DOHH2 (cell line): ENCODE measurements around the gene RASA2.

Experiments
- H3F3A ChIP-seq: fragments of 200-600 bp; sonication (generic), shearing (Covaris generic); 2 replicates; pipeline ENCODE4 v1.6.0; 2016; ENCODE audit warnings: antibody characterized with exemption, mild to moderate bottlenecking; ENCODE audit not compliant: control insufficient read depth, insufficient read depth
- H3K27ac ChIP-seq: fragments of 200-600 bp; sonication (generic); 2 replicates; pipeline ENCODE4 v1.5.1; 2014; ENCODE audit warnings: low read depth, mild to moderate bottlenecking, low read length, moderate library complexity
- H3K27me3 ChIP-seq: fragments of 200-600 bp; sonication (generic); 2 replicates; pipeline ENCODE4 v1.6.1; 2014; ENCODE audit warnings: mild to moderate bottlenecking, low read length, mixed read lengths; ENCODE audit not compliant: control insufficient read depth
- H3K36me3 ChIP-seq: fragments of 200-600 bp; sonication (generic); 2 replicates; pipeline ENCODE4 v1.6.1; 2014; ENCODE audit warnings: mild to moderate bottlenecking, low read length, moderate library complexity, mixed read lengths; ENCODE audit not compliant: control insufficient read depth
- H3K4me1 ChIP-seq: fragments of 200-600 bp; sonication (generic); 2 replicates; pipeline ENCODE4 v1.6.1; 2014; ENCODE audit warnings: mild to moderate bottlenecking, low read length, mixed read lengths; ENCODE audit not compliant: control insufficient read depth
- H3K4me2 ChIP-seq: fragments of 200-600 bp; sonication (generic); 2 replicates; pipeline ENCODE4 v1.6.0; 2014; ENCODE audit warnings: mild to moderate bottlenecking, low read length, moderate library complexity
- H3K4me3 ChIP-seq: fragments of 200-600 bp; sonication (generic); 2 replicates; pipeline ENCODE4 v1.5.1; 2014; ENCODE audit warnings: mild to moderate bottlenecking, low read length, mixed read lengths
- H3K79me2 ChIP-seq: fragments of 200-600 bp; sonication (generic); 2 replicates; pipeline ENCODE4 v1.6.1; 2014; ENCODE audit warnings: mild to moderate bottlenecking, low read length, mixed read lengths; ENCODE audit not compliant: control insufficient read depth
- H3K9me2 ChIP-seq: fragments of 200-600 bp; sonication (generic); replicated peaks from 2 replicates; pipeline ENCODE4 v1.6.1; 2014; ENCODE audit warnings: mild to moderate bottlenecking, low read length, mixed read lengths; ENCODE audit not compliant: control insufficient read depth
- H3K9me3 ChIP-seq: fragments of 200-600 bp; sonication (generic); 2 replicates; pipeline ENCODE4 v1.6.1; 2014; ENCODE audit warnings: antibody characterized with exemption, low read length, mixed read lengths; ENCODE audit not compliant: control insufficient read depth, insufficient read depth
- H4K20me1 ChIP-seq: fragments of 200-600 bp; sonication (generic); 2 replicates; pipeline ENCODE4 v1.6.0; 2014; ENCODE audit warnings: low read depth, mild to moderate bottlenecking, antibody characterized with exemption, low read length, moderate library complexity; ENCODE audit not compliant: control insufficient read depth, insufficient read depth
- EZH2phosphoT487 ChIP-seq: fragments of 200-600 bp; sonication (generic); IDR thresholded peaks from 2 replicates; pipeline ENCODE4 v1.6.1; 2017; ENCODE audit warnings: borderline replicate concordance, mild to moderate bottlenecking, antibody characterized with exemption, low read length, moderate library complexity, mixed read lengths
- TF ChIP-seq, protein P1 (sequence below): fragments of 200-600 bp; sonication (generic); IDR thresholded peaks from one replicate; pipeline ENCODE4 v1.5.1; 2014; ENCODE audit warnings: antibody characterized with exemption, mild to moderate bottlenecking, low read depth, low read length; ENCODE audit not compliant: poor library complexity, severe bottlenecking

RASA2 gene

DNA sequence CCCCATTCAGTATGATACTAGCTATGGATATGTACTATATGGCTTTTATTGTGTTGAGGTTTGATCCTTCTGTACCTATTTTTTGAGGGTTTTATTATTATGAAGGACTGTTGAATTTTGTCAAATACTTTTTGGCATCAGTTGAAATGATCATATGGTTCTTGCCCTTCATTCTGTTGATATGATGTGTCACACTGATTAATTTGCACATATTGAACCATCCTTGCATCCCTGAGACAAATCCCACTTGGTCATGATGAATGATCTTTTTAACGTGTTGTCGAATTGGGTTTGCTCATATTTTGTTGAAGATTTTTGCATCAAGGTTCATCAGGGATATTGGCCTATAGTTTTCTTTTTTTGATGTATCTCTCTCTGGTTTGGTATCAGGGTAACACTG is 61.0 kb downstream of the RASA2 start:
- Histone ChIP-seq H3K4me1 (no peaks in the 10 kb centered on the region), H3K27ac (no peak overlapping the region), H4K20me1 (no peaks in the 10 kb centered on the region), H3K36me3 (peaks cover 66% of the 10 kb centered on the region), H3K79me2 (no peaks in the 10 kb centered on the region), H3K4me2 (no peak overlapping the region), H3K27me3 (no peaks in the 10 kb centered on the region), H3K9me3 (peaks cover 10% of the 10 kb centered on the region; the same call in 1 of the 2 replicates), H3K9me2 (no peaks in the 10 kb centered on the region), H3F3A (no peaks in the 10 kb centered on the region), H3K4me3 (no peak overlapping the region)
- TF ChIP-seq, protein P1, sequence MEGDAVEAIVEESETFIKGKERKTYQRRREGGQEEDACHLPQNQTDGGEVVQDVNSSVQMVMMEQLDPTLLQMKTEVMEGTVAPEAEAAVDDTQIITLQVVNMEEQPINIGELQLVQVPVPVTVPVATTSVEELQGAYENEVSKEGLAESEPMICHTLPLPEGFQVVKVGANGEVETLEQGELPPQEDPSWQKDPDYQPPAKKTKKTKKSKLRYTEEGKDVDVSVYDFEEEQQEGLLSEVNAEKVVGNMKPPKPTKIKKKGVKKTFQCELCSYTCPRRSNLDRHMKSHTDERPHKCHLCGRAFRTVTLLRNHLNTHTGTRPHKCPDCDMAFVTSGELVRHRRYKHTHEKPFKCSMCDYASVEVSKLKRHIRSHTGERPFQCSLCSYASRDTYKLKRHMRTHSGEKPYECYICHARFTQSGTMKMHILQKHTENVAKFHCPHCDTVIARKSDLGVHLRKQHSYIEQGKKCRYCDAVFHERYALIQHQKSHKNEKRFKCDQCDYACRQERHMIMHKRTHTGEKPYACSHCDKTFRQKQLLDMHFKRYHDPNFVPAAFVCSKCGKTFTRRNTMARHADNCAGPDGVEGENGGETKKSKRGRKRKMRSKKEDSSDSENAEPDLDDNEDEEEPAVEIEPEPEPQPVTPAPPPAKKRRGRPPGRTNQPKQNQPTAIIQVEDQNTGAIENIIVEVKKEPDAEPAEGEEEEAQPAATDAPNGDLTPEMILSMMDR = no peak
- TF ChIP-seq EZH2phosphoT487 = no peak

DNA sequence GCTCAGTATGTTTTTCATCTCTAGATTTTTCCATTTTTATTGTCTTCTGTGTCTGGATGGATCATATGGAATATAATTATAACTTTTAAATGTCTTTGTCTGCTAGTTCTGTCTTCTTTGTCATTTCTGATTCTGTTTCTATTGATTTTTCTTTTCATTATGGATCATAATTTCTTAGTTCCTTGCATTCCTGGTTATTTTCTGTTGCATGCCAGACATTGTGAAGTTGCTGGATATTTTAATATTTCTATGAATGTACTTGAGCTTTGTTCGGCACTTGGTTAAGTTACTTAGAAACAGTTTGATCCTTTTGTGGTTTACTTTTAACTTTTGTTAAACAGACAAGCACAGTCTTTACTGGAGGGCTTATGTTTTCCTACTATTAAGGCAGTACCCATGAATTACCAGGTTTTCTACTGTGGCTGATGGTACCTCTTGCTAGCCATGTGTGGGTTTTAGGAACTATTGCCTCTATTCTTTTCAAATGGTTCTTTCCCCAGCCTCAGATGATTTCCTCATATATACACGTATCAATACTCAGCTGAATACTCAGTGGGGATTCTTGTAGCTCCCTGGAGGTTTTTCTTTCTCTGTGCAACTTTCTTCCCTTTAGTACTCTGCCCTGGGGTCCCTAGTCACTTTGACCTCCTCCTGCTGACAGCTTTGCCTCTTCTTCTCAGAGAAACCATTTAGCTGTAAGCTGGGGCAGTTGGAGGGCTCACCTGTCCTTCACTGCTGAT is 64.3 kb downstream of the RASA2 start:
- no peak overlapping the region for H3K4me2 ChIP-seq
- H3K36me3 ChIP-seq = peaks cover 54% of the 10 kb centered on the region
- H3K27me3 ChIP-seq = no peaks in the 10 kb centered on the region
- H3K4me3 ChIP-seq = no peak overlapping the region
- no peak overlapping the region for H3K27ac ChIP-seq
- TF ChIP-seq EZH2phosphoT487 = no peak
- TF ChIP-seq, protein P1 = no peak
- H3K4me1 ChIP-seq = no peaks in the 10 kb centered on the region
- H3K9me2 ChIP-seq = no peaks in the 10 kb centered on the region
- no peaks in the 10 kb centered on the region for H3K79me2 ChIP-seq
- H4K20me1 ChIP-seq = no peaks in the 10 kb centered on the region
- no peaks in the 10 kb centered on the region for H3F3A ChIP-seq
- H3K9me3 ChIP-seq = peaks cover 10% of the 10 kb centered on the region; the same call in 1 of the 2 replicates

DNA sequence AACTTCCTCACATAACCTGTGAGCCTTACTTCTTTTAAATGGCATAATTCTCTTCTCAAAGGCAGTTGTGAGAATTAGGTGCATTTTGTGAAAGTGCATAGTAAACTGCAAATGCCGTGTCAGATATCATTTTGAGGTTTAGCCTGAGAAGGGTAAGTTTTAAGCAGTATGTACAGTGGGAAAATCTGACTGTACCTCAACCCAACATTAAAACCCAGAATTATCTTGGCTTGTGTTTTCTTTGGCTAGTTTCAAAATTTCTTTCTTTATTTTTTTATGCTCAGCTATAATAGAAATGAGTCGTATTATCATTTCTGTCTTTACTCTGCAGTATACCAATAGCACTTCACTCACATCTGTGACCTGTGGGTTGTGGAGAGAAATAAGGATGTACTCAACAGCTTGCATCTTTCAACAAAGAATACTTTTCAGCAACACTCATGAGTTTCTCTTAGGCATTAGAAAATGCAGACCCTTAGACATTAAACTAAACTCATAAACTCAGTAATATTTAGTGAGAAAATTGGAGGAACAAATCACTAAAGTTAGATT is 65.7 kb downstream of the RASA2 start:
- Histone ChIP-seq H3K9me2 (no peaks in the 10 kb centered on the region), H3K9me3 (peaks cover 6% of the 10 kb centered on the region; the same call in 1 of the 2 replicates), H3K36me3 (peaks cover 46% of the 10 kb centered on the region), H4K20me1 (no peaks in the 10 kb centered on the region), H3K27me3 (no peaks in the 10 kb centered on the region), H3K79me2 (no peaks in the 10 kb centered on the region), H3K4me1 (no peaks in the 10 kb centered on the region), H3K4me3 (no peak overlapping the region), H3F3A (0 out of 2 replicates have a peak, but pooled peaks cover 2% of the 10 kb centered on the region), H3K27ac (no peak overlapping the region), H3K4me2 (no peak overlapping the region)
- TF ChIP-seq EZH2phosphoT487 = no peak
- TF ChIP-seq, protein P1 = no peak
